GM12878 (cell line): Measurements from ENCODE around the gene HIC1. TPM values are rescaled to one million over a fixed set of nuclear protein-coding genes. Genes with fewer than 3 reads are reported as not detected.

ENCODE experiments used
- ATAC-seq: fragments of 200-7000 bp; cut with Tn5 transposase; 3 replicates; pipeline ENCODE4 v1.9.1; 2020; ENCODE audit warnings: mild to moderate bottlenecking, moderate library complexity
- BruUV-seq: library from RNA; stranded (reverse); fragments of 400-500 nt; replicated peaks from 2 replicates; lab custom pipeline; 2021; lab: Mats Ljungman, UMichigan
- CTCF ChIA-PET: fragments of 300-600 bp; sonication (Branson Sonifier 250); formaldehyde crosslinking; extraction: SDS; loops from one replicate; lab custom pipeline; 2021; ENCODE audit warnings: inconsistent platforms; lab: Yijun Ruan, JAX
- POLR2A ChIA-PET: fragments of 350-600 bp; formaldehyde crosslinking; extraction: SDS; loops from one replicate; lab custom pipeline; 2021; ENCODE audit warnings: inconsistent platforms; lab: Charles Lee
- RAD21 ChIA-PET: fragments of 300-600 bp; sonication (Branson Sonifier 250); formaldehyde crosslinking; loops from one replicate; lab custom pipeline; 2023; ENCODE audit warnings: antibody characterized with exemption; ENCODE audit not compliant: unreplicated experiment; lab: Charles Lee
- SMC1A ChIA-PET: fragments of 300-600 bp; sonication (Branson Sonifier 250); formaldehyde crosslinking; loops from one replicate; lab custom pipeline; 2023; ENCODE audit not compliant: unreplicated experiment, uncharacterized antibody; lab: Charles Lee
- DNase-seq: peaks from one replicate; pipeline ENCODE4 v3.0.0-alpha.2; 2011; ENCODE audit warnings: low read depth, low spot score
- FAIRE-seq: peaks from 3 replicates; lab custom pipeline; 2011; peaks lifted over from hg19 to GRCh38; lab: Jason Lieb, UNC
- H2AFZ ChIP-seq: 2 replicates; pipeline ENCODE4 v1.6.0; 2011; ENCODE audit warnings: low read depth, low read length, control low read depth; ENCODE audit not compliant: control insufficient read depth
- H3K27ac ChIP-seq: 2 replicates; pipeline ENCODE4 v1.5.1; 2011; ENCODE audit warnings: control low read depth; ENCODE audit not compliant: control insufficient read depth, insufficient read depth
- H3K27me3 ChIP-seq, 2 experiments: replicated peaks in 1 of 2; 2 replicates each; pipeline versions ENCODE4 v1.6.0 to v1.6.1; 2011; ENCODE audit warnings: low read length in 1 of 2; ENCODE audit not compliant: control insufficient read depth in 2 of 2, insufficient read depth in 2 of 2
- H3K36me3 ChIP-seq, 2 experiments: 2 replicates each; pipeline ENCODE4 v1.5.1; 2011; ENCODE audit warnings: low read length in 1 of 2; ENCODE audit not compliant: control insufficient read depth in 2 of 2, insufficient read depth in 2 of 2
- H3K4me1 ChIP-seq: 2 replicates; pipeline ENCODE4 v1.6.1; 2011; ENCODE audit warnings: mild to moderate bottlenecking, low read length, moderate library complexity, mixed read lengths; ENCODE audit not compliant: control insufficient read depth, insufficient read depth
- H3K4me2 ChIP-seq: 2 replicates; pipeline ENCODE4 v1.6.0; 2011; ENCODE audit warnings: control low read depth; ENCODE audit not compliant: control insufficient read depth, insufficient read depth
- H3K4me3 ChIP-seq: fragments of 200-600 bp; sonication (generic); 2 replicates; pipeline ENCODE4 v1.5.1; 2016
- H3K79me2 ChIP-seq: 2 replicates; pipeline ENCODE4 v1.6.0; 2011; ENCODE audit warnings: low read length; ENCODE audit not compliant: control insufficient read depth, insufficient read depth
- H3K9ac ChIP-seq: 2 replicates; pipeline ENCODE4 v1.8.0; 2011; ENCODE audit warnings: low read length, control low read depth, mixed read lengths; ENCODE audit not compliant: control insufficient read depth, insufficient read depth
- H3K9me3 ChIP-seq: replicated peaks from 3 replicates; pipeline ENCODE4 v1.5.1; 2011; ENCODE audit warnings: mild to moderate bottlenecking, low read length; ENCODE audit not compliant: control insufficient read depth, insufficient read depth
- H4K20me1 ChIP-seq: 2 replicates; pipeline ENCODE4 v1.6.0; 2011; ENCODE audit not compliant: control insufficient read depth, insufficient read depth
- EGR1 ChIP-seq, 2 experiments: IDR thresholded peaks; 1 replicate in 1 of 2; 2 replicates in 1 of 2; pipeline ENCODE4 v1.6.1; 2011 to 2012; ENCODE audit warnings: low read depth in 2 of 2, low read length in 2 of 2, borderline replicate concordance in 1 of 2, mild to moderate bottlenecking in 1 of 2, moderate library complexity in 1 of 2
- HDAC6 ChIP-seq: fragments of 200-600 bp; sonication (generic); IDR thresholded peaks from one replicate; pipeline ENCODE4 v1.8.0; 2017; ENCODE audit warnings: antibody characterized with exemption; ENCODE audit not compliant: unreplicated experiment
- MEF2A ChIP-seq: IDR thresholded peaks from 2 replicates; pipeline ENCODE4 v1.6.1; 2011; ENCODE audit warnings: low read depth, mild to moderate bottlenecking, low read length, moderate library complexity; ENCODE audit not compliant: insufficient read depth
- NBN ChIP-seq: fragments of 450-650 bp; IDR thresholded peaks from 2 replicates; pipeline ENCODE4 v1.6.1; 2016
- PRDM15 ChIP-seq: fragments of 450-650 bp; formaldehyde crosslinking; IDR thresholded peaks from 2 replicates; pipeline ENCODE4 v1.4.0; 2020; ENCODE audit warnings: mild to moderate bottlenecking, moderate library complexity
- ZNF274 ChIP-seq: IDR thresholded peaks from one replicate; pipeline ENCODE4 v1.8.0; 2011; ENCODE audit not compliant: insufficient read length, insufficient read depth
- WGBS: methylation state at CpG from one replicate; pipeline ENCODE4 v1.1.6; 2016; ENCODE audit warnings: low lambda C conversion rate; ENCODE audit not compliant: insufficient replicate concordance, insufficient coverage; ENCODE audit errors: missing lambda C conversion rate; 5-methylcytosine and 5-hydroxymethylcytosine counted together
- in situ Hi-C: fragments of 300-500 bp; cut with MboI; formaldehyde crosslinking; loops from 9 replicates; pipeline ENCODE4 v1.14.3; 2018; ENCODE audit warnings: mixed read lengths
- intact Hi-C: fragments of 100-400 bp; cut with micrococcal nuclease; formaldehyde crosslinking; loops from one replicate; pipeline ENCODE4 v1.14.2; 2022; ENCODE audit not compliant: unreplicated experiment
- polyA plus RNA-seq, 11 experiments: library from polyadenylated mRNA; depleted of rRNA in 4 of 11; unstranded in 6 of 11; stranded (reverse) in 5 of 11; fragments of >200 nt; fragmentation: Nextera tagmentation in 4 of 11; fragmentation: Illumina TruSeq in 1 of 11; extraction: Ambion mirVana in 4 of 11; extraction: Trizol in 1 of 11; gene quantifications; 1 replicate in 1 of 11; 2 replicates in 10 of 11; pipeline versions ENCODE4 v1.2.1 to v1.2.3, GENCODE V29; 2011 to 2016; ENCODE audit warnings: inconsistent platforms in 2 of 11, missing spikeins in 2 of 11, low read depth in 1 of 11
- total RNA-seq, 4 experiments: library from RNA; depleted of rRNA in 3 of 4; stranded (reverse); fragments of >200 nt in 3 of 4; fragmentation: Illumina TruSeq in 1 of 4; extraction: Trizol in 1 of 4; gene quantifications; 2 replicates each; pipeline versions ENCODE4 v1.2.1 to v1.2.3, GENCODE V29; 2013 to 2021

The HIC1 gene
- total and polyA plus RNA-seq, 10 of the 15 experiments (the other 5 are each of a cell fraction or from before 2014, with no cell fraction given) = 0.11 to 61.1 (median 4.9) TPM

- H3K9me3 ChIP-seq = no peaks in the 10 kb centered on the region
- in situ Hi-C loops = loop anchor here (25.0 kb wide), 1 partner anchor 111 kb away; no protein-coding TSS in a partner anchor
- RAD21 ChIA-PET = no interaction called here
- H3K27ac ChIP-seq = no peak overlapping the region
- H2AFZ ChIP-seq = no peak overlapping the region
- peaks cover 5% of the 10 kb centered on the region for H3K4me1 ChIP-seq
- H3K79me2 ChIP-seq = no peaks in the 10 kb centered on the region
- POLR2A ChIA-PET = no interaction called here
- no peaks in the 10 kb centered on the region for H3K36me3 ChIP-seq
- no peak overlapping the region for H3K9ac ChIP-seq
- intact Hi-C loops = no loop called here
- WGBS = 53% methylated on average over 15 of the region's 16 CpGs
- TF ChIP-seq EGR1 (IDR thresholded peaks at IDR 0.05; ENCODE audit: borderline replicate concordance in 1 of 2, low read depth in 2 of 2, low read length in 2 of 2) (no peak), NBN (no peak), MEF2A (no peak), ZNF274 (no peak), HDAC6 (no peak), PRDM15 (CRISPR knock-in tag) (no peak)
- TF ChIP-seq, all 136 proteins: peak for 0
- FAIRE-seq (no peak), DNase-seq (no peak), ATAC-seq (no peak)
- ChIA-PET SMC1A (no interaction called here), CTCF (no interaction called here)
- Histone ChIP-seq H3K27me3 (peaks cover 17 to 25% of the 10 kb centered on the region in 2 experiments), H3K4me3 (no peak overlapping the region), H4K20me1 (no peaks in the 10 kb centered on the region), H3K4me2 (no peak overlapping the region)
- BruUV-seq = no TSS peak
Observed at GRCh38 chr17:2023256-2023655, 31.6 kb upstream of the HIC1 start.
